Activated CD4-positive, alpha-beta memory T cell treated with anti-CD3 and anti-CD28 coated beads for 36 hours (primary cell): Measurements from ENCODE around the gene MRPS18A. TPM values are rescaled to one million over a fixed set of nuclear protein-coding genes. Genes with fewer than 3 reads are reported as not detected.
"Not testable (repeated sequence)": the region's sequence is repeated elsewhere in the genome, so short reads cannot be mapped to it uniquely, and the experiment has no call there.

Source experiments
- CTCF ChIA-PET: fragments of 350-600 bp; sonication (Branson Sonifier 250); formaldehyde crosslinking; loops from one replicate; lab custom pipeline; 2021; ENCODE audit warnings: antibody characterized with exemption, inconsistent platforms; lab: Charles Lee
- POLR2A ChIA-PET: fragments of 350-600 bp; sonication (Branson Sonifier 250); formaldehyde crosslinking; loops from one replicate; lab custom pipeline; 2021; ENCODE audit warnings: antibody characterized with exemption; lab: Charles Lee
- DNase-seq: peaks from one replicate; pipeline ENCODE4 v3.0.0-alpha.2; 2020
- H3K27ac Mint-ChIP-seq: one replicate; pipeline ENCODE4 v1.8.0; 2021; ENCODE audit warnings: mixed read lengths
- H3K27me3 Mint-ChIP-seq: one replicate; pipeline ENCODE4 v1.8.0; 2021; ENCODE audit warnings: mixed read lengths
- H3K36me3 Mint-ChIP-seq: one replicate; pipeline ENCODE4 v1.8.0; 2021; ENCODE audit warnings: mixed read lengths
- H3K4me1 Mint-ChIP-seq: one replicate; pipeline ENCODE4 v1.8.0; 2021; ENCODE audit warnings: low read depth, mixed read lengths
- H3K4me3 Mint-ChIP-seq: one replicate; pipeline ENCODE4 v1.8.0; 2021; ENCODE audit warnings: mild to moderate bottlenecking, mixed read lengths
- H3K9me3 Mint-ChIP-seq: one replicate; pipeline ENCODE4 v1.8.0; 2021; ENCODE audit warnings: mixed read lengths
- intact Hi-C: fragments of 100-400 bp; cut with micrococcal nuclease; formaldehyde crosslinking; loops from one replicate; pipeline ENCODE4 v1.15.1; 2023
- total RNA-seq, 2 experiments: library from RNA; stranded (reverse); gene quantifications; one replicate each; pipeline ENCODE4 v1.2.3, GENCODE V29; 2021

Gene MRPS18A
- total RNA-seq, 2 experiments from 2014 or later: 46.9 to 50.5 TPM

GRCh38 chr6:43645613-43645964 lies 42.0 kb downstream of the MRPS18A start:
- peaks cover 7% of the 10 kb centered on the region for H3K4me1 Mint-ChIP-seq
- no peak for DNase-seq
- H3K36me3 Mint-ChIP-seq: peaks cover 7% of the 10 kb centered on the region
- H3K4me3 Mint-ChIP-seq: peak overlapping the region; percentile 61
- POLR2A ChIA-PET: interaction anchor here (1.3 kb wide), 1 partner anchor 16 kb away, joined by 4 read pairs; the partner anchor contains the start of gene GTPBP2
- intact Hi-C loops: loop anchor here (1.0 kb wide), 1 partner anchor 9 kb away; no protein-coding TSS in a partner anchor
- H3K27me3 Mint-ChIP-seq: no peaks in the 10 kb centered on the region
- CTCF ChIA-PET: interaction anchor here (1.0 to 2.2 kb wide), 5 partner anchors 21 to 527 kb away, joined by 3 to 8 read pairs (median 4); partner anchors contain the start of gene VEGFA
- peak overlapping the region; percentile 21 for H3K27ac Mint-ChIP-seq
- H3K9me3 Mint-ChIP-seq: no peaks in the 10 kb centered on the region

- POLR2A ChIA-PET: interaction anchor here (1.3 to 1.5 kb wide), 2 partner anchors 16 to 20 kb away, joined by 3 to 4 read pairs; partner anchors contain the start of gene GTPBP2
- Mint-ChIP-seq H3K9me3 (no peaks in the 10 kb centered on the region), H3K4me1 (peaks cover 13% of the 10 kb centered on the region), H3K27me3 (no peaks in the 10 kb centered on the region), H3K4me3 (peak within 1 kb of the TSS; percentile 61), H3K27ac (peak within 1 kb of the TSS; percentile 21), H3K36me3 (peaks cover 12% of the 10 kb centered on the region)
- DNase-seq: peak; percentile 83
- intact Hi-C loops: loop anchor here (1.0 kb wide), 1 partner anchor 9 kb away; no protein-coding TSS in a partner anchor
- CTCF ChIA-PET: interaction anchor here (1.0 to 2.2 kb wide), 5 partner anchors 22 to 528 kb away, joined by 3 to 8 read pairs (median 4); partner anchors contain the start of gene VEGFA
Measured at GRCh38 chr6:43644940-43645612, 42.5 kb downstream of the MRPS18A start, which contains the start of gene RSPH9. Gene RSPH9 (plus strand): TSS chr6:43645036. CDS start chr6:43645099, 63 bp downstream.

GRCh38 chr6:43639984-43640800 lies 47.4 kb downstream of the MRPS18A start:
- H3K4me3 Mint-ChIP-seq: no peak overlapping the region
- H3K36me3 Mint-ChIP-seq: peaks cover 35% of the 10 kb centered on the region
- H3K9me3 Mint-ChIP-seq: no peaks in the 10 kb centered on the region
- intact Hi-C loops: loop anchor here (5.0 to 10.0 kb wide), 2 partner anchors 415 to 607 kb away; partner anchors contain the start of genes DNPH1 and HSP90AB1
- no peak for DNase-seq
- H3K27me3 Mint-ChIP-seq: no peaks in the 10 kb centered on the region
- ChIA-PET CTCF (interaction anchor here (1.1 kb wide), 1 partner anchor 32 kb away, joined by 3 read pairs; no protein-coding TSS in a partner anchor), POLR2A (interaction anchor here (1.9 kb wide), 1 partner anchor 11 kb away, joined by 5 read pairs; the partner anchor contains the start of gene GTPBP2)
- peaks cover 41% of the 10 kb centered on the region for H3K4me1 Mint-ChIP-seq
- no peak overlapping the region for H3K27ac Mint-ChIP-seq

- Mint-ChIP-seq H3K4me1 (peaks cover 44% of the 10 kb centered on the region), H3K9me3 (no peaks in the 10 kb centered on the region), H3K27me3 (no peaks in the 10 kb centered on the region), H3K27ac (peak overlapping the region; percentile 97), H3K4me3 (peak overlapping the region; percentile 99), H3K36me3 (peaks cover 31% of the 10 kb centered on the region)
- intact Hi-C loops: loop anchor here (1.0 to 10.0 kb wide), 3 partner anchors 9 to 611 kb away; partner anchors contain the start of genes DNPH1, HSP90AB1 and RSPH9
- POLR2A ChIA-PET: interaction anchor here (1.3 to 1.5 kb wide), 3 partner anchors 33 to 159 kb away, joined by 3 to 4 read pairs (median 4); partner anchors contain the start of gene XPO5
- peak; percentile 32 for DNase-seq
- CTCF ChIA-PET: interaction anchor here (1.0 to 3.0 kb wide), 3 partner anchors 28 to 88 kb away, joined by 3 to 12 read pairs (median 10); no protein-coding TSS in a partner anchor
Measured at GRCh38 chr6:43636308-43636659, 51.3 kb downstream of the MRPS18A start.

DNA sequence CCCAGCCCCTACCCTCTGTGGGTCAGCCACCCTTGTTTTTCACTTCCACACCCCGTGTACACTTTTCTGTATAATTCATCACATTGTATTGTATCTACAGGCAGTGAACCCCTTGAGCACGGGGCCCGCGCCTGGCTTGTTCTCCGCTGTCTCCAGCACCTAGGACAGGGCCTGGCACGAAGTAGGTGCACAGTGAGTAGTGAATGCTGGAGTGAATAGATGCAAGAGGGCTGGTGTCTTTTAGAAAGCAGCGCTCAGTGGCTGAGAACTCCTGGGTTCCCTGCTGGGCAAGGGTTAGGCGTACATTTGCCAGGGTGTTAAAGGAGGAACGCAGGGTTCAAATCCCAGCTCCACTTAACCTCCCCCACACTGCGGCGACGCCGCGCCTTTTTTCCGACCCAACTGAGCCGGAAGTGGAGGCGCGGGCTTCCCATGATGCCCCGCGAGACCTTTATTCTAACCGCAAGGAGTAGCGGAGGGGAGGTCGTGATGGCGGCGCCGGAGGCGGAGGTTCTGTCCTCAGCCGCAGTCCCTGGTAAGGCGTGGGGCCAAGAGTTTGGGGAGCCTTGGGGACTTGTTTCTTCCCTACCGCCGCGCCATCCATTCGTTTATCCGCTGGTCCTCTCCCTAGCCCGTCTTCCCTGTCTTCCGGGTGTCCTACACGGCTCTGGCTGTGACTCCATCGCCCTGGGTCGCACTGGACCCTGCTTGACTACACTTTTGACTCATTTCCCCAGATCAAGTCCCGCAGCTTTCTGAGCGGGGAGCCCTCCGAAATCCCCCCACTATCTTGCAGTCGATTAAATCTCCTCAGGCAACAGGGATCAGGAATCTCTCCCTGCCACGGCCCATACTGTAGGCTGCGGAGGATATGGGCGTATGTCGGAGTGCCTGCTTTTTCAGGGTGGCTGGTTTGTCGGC lies 51.9 kb downstream of the MRPS18A start, which contains the start of gene MAD2L1BP:
MAD2L1BP (plus strand) TSS at position 454 of the 921 bp plus-strand sequence; CDS start at position 490, 36 bp downstream.
- ChIA-PET CTCF (interaction anchor here (0.9 to 3.0 kb wide), 5 partner anchors 27 to 677 kb away, joined by 3 to 12 read pairs (median 3); no protein-coding TSS in a partner anchor), POLR2A (interaction anchor here (1.3 to 1.5 kb wide), 3 partner anchors 34 to 158 kb away, joined by 3 to 4 read pairs (median 4); partner anchors contain the start of gene XPO5)
- intact Hi-C loops: loop anchor here (1.0 to 10.0 kb wide), 3 partner anchors 10 to 612 kb away; partner anchors contain the start of genes DNPH1, HSP90AB1 and RSPH9
- Mint-ChIP-seq H3K4me1 (peaks cover 45% of the 10 kb centered on the region), H3K27ac (peak within 1 kb of the TSS; percentile 97), H3K27me3 (no peaks in the 10 kb centered on the region), H3K4me3 (peak within 1 kb of the TSS; percentile 99), H3K36me3 (peaks cover 28% of the 10 kb centered on the region), H3K9me3 (no peaks in the 10 kb centered on the region)
- DNase-seq: peak; percentile 94

DNA sequence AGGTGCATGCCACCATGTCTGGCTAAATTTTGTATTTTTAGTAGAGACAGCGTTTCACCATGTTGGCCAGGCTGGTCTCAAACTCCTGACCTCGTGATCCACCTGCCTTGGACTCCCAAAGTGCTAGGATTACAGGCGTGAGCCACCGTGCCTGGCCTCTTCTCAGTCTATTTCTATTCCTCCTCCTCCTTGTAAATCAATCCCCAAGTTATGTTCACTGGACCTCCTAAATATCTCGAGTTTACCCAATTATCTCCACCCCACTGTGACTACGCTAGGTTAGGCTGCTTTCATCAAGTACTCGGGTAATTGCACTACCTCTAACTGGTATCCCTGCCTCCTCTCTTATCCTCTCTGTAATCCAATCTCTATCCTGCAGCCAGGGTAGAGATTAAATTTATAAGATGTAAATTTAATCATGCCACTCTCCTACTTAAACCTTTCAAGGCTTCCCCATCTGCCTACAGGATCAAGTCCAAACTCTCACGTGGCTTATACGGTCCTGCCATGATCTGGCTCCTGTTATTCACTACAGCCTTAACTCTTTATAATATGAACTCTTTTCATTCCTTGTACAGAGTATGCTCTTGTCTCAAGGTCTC lies 52.8 kb downstream of the MRPS18A start:
- Mint-ChIP-seq H3K4me3 (peak overlapping the region; percentile 99), H3K27me3 (no peaks in the 10 kb centered on the region), H3K4me1 (peaks cover 42% of the 10 kb centered on the region), H3K27ac (peak overlapping the region; percentile 97), H3K9me3 (no peaks in the 10 kb centered on the region), H3K36me3 (peaks cover 20% of the 10 kb centered on the region)
- intact Hi-C loops: loop anchor here (5.0 to 10.0 kb wide), 2 partner anchors 410 to 612 kb away; partner anchors contain the start of genes DNPH1 and HSP90AB1
- ChIA-PET CTCF (interaction anchor here (0.9 to 3.0 kb wide), 3 partner anchors 32 to 678 kb away, joined by 3 to 12 read pairs (median 3); no protein-coding TSS in a partner anchor), POLR2A (interaction anchor here (1.5 kb wide), 1 partner anchor 157 kb away, joined by 4 read pairs; no protein-coding TSS in a partner anchor)
- no peak for DNase-seq

DNA sequence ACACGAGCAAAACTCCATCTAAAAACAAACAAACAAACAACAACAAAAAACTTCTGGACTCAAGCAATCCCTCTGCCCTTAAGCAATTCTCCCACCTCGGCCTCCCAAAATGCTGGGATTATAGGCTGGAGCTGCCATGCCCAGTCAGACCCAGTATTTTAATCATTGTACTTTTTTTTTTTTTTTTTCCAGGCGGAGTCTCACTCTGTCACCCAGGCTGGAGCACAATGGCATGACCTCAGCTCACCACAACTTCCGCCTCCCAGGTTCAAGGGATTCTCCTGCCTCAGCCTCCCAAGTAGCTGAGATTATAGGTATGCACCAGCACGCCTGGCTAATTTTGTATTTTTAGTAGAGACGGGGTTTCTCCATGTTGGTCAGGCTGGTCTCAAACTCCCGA lies 54.6 kb downstream of the MRPS18A start:
- Mint-ChIP-seq H3K4me1 (peaks cover 36% of the 10 kb centered on the region), H3K36me3 (peaks cover 16% of the 10 kb centered on the region)
- H3K27me3 Mint-ChIP-seq, POLR2A ChIA-PET, DNase-seq, CTCF ChIA-PET, H3K27ac Mint-ChIP-seq, H3K4me3 Mint-ChIP-seq, H3K9me3 Mint-ChIP-seq: not testable (repeated sequence)
- intact Hi-C loops: loop anchor here (10.0 kb wide), 1 partner anchor 408 kb away; the partner anchor contains the start of gene DNPH1

- CTCF ChIA-PET: interaction anchor here (1.1 kb wide), 1 partner anchor 35 kb away, joined by 4 read pairs; no protein-coding TSS in a partner anchor
- intact Hi-C loops: loop anchor here (1.0 to 10.0 kb wide), 2 partner anchors 114 to 406 kb away; partner anchors contain the start of genes DNPH1 and POLR1C
- Mint-ChIP-seq H3K4me3 (no peak overlapping the region), H3K27ac (peak overlapping the region; percentile 29), H3K36me3 (peaks cover 18% of the 10 kb centered on the region), H3K27me3 (no peaks in the 10 kb centered on the region), H3K9me3 (no peaks in the 10 kb centered on the region), H3K4me1 (peaks cover 38% of the 10 kb centered on the region)
- DNase-seq: no peak
- POLR2A ChIA-PET: no interaction called here
Measured at GRCh38 chr6:43630980-43631619, 56.5 kb downstream of the MRPS18A start.

DNA sequence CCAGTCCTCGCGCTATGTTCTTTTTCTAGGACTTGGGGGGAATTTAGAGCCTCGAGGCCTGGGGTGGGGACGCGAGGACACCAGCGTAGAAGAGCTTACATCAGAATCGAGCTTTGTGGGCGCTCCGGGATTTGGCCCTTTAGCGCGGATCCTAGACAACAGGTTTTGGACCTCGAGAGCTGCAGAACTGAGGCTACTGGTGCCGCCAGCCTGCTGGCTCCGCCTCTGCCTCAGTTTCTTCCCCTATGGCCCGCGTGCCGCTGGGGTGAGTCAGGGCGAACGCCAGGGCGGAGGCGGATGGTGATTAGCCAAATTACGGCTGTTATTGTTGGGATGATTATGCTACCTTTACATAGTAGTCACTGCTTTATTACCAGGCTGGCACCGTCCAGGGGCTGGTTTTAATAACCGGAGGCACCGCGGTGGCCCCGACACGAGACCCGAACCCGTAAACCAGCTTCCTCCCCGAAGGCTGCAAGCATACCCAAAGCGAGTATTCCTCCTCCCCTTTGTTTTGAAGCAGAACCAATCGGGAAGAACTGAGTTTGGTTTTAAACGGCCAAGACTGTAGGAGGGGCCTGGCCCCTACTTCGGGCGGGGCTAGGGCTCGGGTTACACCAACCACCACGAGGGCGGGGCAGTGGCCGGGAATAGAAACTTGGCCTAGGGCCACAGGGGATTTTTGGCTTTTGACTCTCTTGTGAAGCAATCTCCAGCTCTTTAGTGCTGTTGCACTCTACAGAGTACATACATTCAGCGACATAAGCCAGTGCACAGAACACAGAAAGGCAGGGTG lies 57.9 kb downstream of the MRPS18A start:
- peaks cover 27% of the 10 kb centered on the region for H3K36me3 Mint-ChIP-seq
- intact Hi-C loops: loop anchor here (1.0 to 10.0 kb wide), 5 partner anchors 53 to 405 kb away; partner anchors contain the start of genes DNPH1, POLH, POLR1C and VEGFA
- H3K27me3 Mint-ChIP-seq: no peaks in the 10 kb centered on the region
- peak; percentile 97 for DNase-seq
- ChIA-PET CTCF (interaction anchor here (0.7 to 1.7 kb wide), 9 partner anchors 21 to 683 kb away, joined by 3 to 7 read pairs (median 4); partner anchors contain the start of genes AARS2, POLH and XPO5), POLR2A (interaction anchor here (0.5 to 1.9 kb wide), 13 partner anchors 10 to 152 kb away, joined by 3 to 14 read pairs (median 3); partner anchors contain the start of genes POLH, VEGFA and XPO5)
- peak overlapping the region; percentile 98 for H3K27ac Mint-ChIP-seq
- peak overlapping the region; percentile 93 for H3K4me3 Mint-ChIP-seq
- no peaks in the 10 kb centered on the region for H3K9me3 Mint-ChIP-seq
- H3K4me1 Mint-ChIP-seq: peaks cover 29% of the 10 kb centered on the region
